OCI-LY7 (cell line): Measurements from ENCODE around the gene RNFT2. TPM values are rescaled to one million over a fixed set of nuclear protein-coding genes. Genes with fewer than 3 reads are reported as not detected.

Experiments used
- BruUV-seq: library from RNA; stranded (reverse); fragments of 400-500 nt; replicated peaks from 2 replicates; lab custom pipeline; 2021; lab: Mats Ljungman, UMichigan
- CTCF ChIA-PET: fragments of 300-600 bp; sonication (Branson Sonifier 250); formaldehyde crosslinking; loops from one replicate; lab custom pipeline; 2022; ENCODE audit warnings: antibody characterized with exemption; ENCODE audit not compliant: unreplicated experiment; lab: Charles Lee
- POLR2A ChIA-PET: fragments of 300-600 bp; sonication (Branson Sonifier 250); formaldehyde crosslinking; loops from one replicate; lab custom pipeline; 2022; ENCODE audit warnings: antibody characterized with exemption; lab: Charles Lee
- DNase-seq: peaks from one replicate; pipeline ENCODE4 v3.0.0-alpha.2; 2015; ENCODE audit warnings: low spot score
- H2AFZ ChIP-seq: fragments of 200-600 bp; sonication (generic), shearing (Covaris generic); 2 replicates; pipeline ENCODE4 v1.6.1; 2014; ENCODE audit warnings: mild to moderate bottlenecking, antibody characterized with exemption, low read length, moderate library complexity
- H3K27ac ChIP-seq: fragments of 200-600 bp; sonication (generic); 2 replicates; pipeline ENCODE4 v1.5.1; 2014; ENCODE audit warnings: mixed run types, low read depth, mild to moderate bottlenecking, moderate library complexity, low read length, inconsistent platforms; ENCODE audit not compliant: poor library complexity, severe bottlenecking
- H3K36me3 ChIP-seq: fragments of 200-600 bp; sonication (generic); 2 replicates; pipeline ENCODE4 v1.6.1; 2014; ENCODE audit warnings: mild to moderate bottlenecking, antibody characterized with exemption, low read length, moderate library complexity, mixed read lengths; ENCODE audit not compliant: insufficient read depth
- H3K4me1 ChIP-seq: fragments of 200-600 bp; sonication (generic); 2 replicates; pipeline ENCODE4 v1.5.1; 2014; ENCODE audit warnings: mild to moderate bottlenecking, low read length; ENCODE audit not compliant: insufficient read depth, poor library complexity, severe bottlenecking
- H3K4me2 ChIP-seq: fragments of 200-600 bp; sonication (generic); 2 replicates; pipeline ENCODE4 v1.6.1; 2014; ENCODE audit warnings: mild to moderate bottlenecking, low read length
- H3K4me3 ChIP-seq: fragments of 200-600 bp; sonication (generic); 2 replicates; pipeline ENCODE4 v1.5.1; 2014; ENCODE audit warnings: mild to moderate bottlenecking, low read depth, low read length; ENCODE audit not compliant: poor library complexity, severe bottlenecking
- H3K79me2 ChIP-seq: fragments of 200-600 bp; sonication (generic); 2 replicates; pipeline ENCODE4 v1.6.1; 2016; ENCODE audit warnings: low read depth, mild to moderate bottlenecking, low read length, moderate library complexity, mixed read lengths; ENCODE audit not compliant: insufficient read depth
- H3K9me2 ChIP-seq: fragments of 200-600 bp; sonication (generic); 2 replicates; pipeline ENCODE4 v1.6.1; 2016; ENCODE audit warnings: mild to moderate bottlenecking, low read length, mixed read lengths; ENCODE audit not compliant: insufficient read depth
- H3K9me3 ChIP-seq: fragments of 200-600 bp; sonication (generic); 2 replicates; pipeline ENCODE4 v1.6.1; 2014; ENCODE audit warnings: mild to moderate bottlenecking, mixed run types, low read length, mixed read lengths
- H4K20me1 ChIP-seq: fragments of 200-600 bp; sonication (generic); 2 replicates; pipeline ENCODE4 v1.6.1; 2014; ENCODE audit warnings: mild to moderate bottlenecking, antibody characterized with exemption, low read length, moderate library complexity, mixed read lengths; ENCODE audit not compliant: insufficient read depth
- EZH2phosphoT487 ChIP-seq: fragments of 200-600 bp; sonication (generic); IDR thresholded peaks from 2 replicates; pipeline ENCODE4 v1.6.1; 2018; ENCODE audit warnings: low read depth, borderline replicate concordance, mild to moderate bottlenecking, mixed run types, antibody characterized with exemption, low read length, moderate library complexity, mixed read lengths
- intact Hi-C: fragments of 100-400 bp; cut with micrococcal nuclease; formaldehyde crosslinking; loops from one replicate; pipeline ENCODE4 v1.10.0; 2022; ENCODE audit not compliant: unreplicated experiment
- total RNA-seq, 2 experiments: library from RNA; depleted of rRNA in 1 of 2; stranded (reverse); fragments of >200 nt in 1 of 2; shearing (Covaris generic) in 1 of 2; gene quantifications; 2 replicates each; pipeline ENCODE4 v1.2.3, GENCODE V29; 2014 to 2022
- TF ChIP-seq, protein P1 (sequence below): fragments of 200-600 bp; sonication (generic); conservative IDR thresholded peaks from 2 replicates; pipeline ENCODE4 v1.5.1; 2014; ENCODE audit warnings: mild to moderate bottlenecking, antibody characterized with exemption, low read length, moderate library complexity, mixed read lengths

RNFT2 gene
- total RNA-seq, 2 experiments from 2014 or later: 40.2 to 62.2 TPM

GRCh38 chr12:116719731-116720528 lies 18.2 kb upstream of the RNFT2 start:
- no TSS peak for BruUV-seq
- peaks cover 28% of the 10 kb centered on the region for H3K4me1 ChIP-seq
- CTCF ChIA-PET: no interaction called here
- intact Hi-C loops: no loop called here
- no peak for DNase-seq
- H3K4me3 ChIP-seq: no peak overlapping the region
- peaks cover 33% of the 10 kb centered on the region; the same call in 1 of the 2 replicates for H3K79me2 ChIP-seq
- peaks cover 21% of the 10 kb centered on the region for H4K20me1 ChIP-seq
- H3K9me3 ChIP-seq: no peaks in the 10 kb centered on the region
- no peak overlapping the region for H3K4me2 ChIP-seq
- no peak for TF ChIP-seq EZH2phosphoT487
- TF ChIP-seq, protein P1, sequence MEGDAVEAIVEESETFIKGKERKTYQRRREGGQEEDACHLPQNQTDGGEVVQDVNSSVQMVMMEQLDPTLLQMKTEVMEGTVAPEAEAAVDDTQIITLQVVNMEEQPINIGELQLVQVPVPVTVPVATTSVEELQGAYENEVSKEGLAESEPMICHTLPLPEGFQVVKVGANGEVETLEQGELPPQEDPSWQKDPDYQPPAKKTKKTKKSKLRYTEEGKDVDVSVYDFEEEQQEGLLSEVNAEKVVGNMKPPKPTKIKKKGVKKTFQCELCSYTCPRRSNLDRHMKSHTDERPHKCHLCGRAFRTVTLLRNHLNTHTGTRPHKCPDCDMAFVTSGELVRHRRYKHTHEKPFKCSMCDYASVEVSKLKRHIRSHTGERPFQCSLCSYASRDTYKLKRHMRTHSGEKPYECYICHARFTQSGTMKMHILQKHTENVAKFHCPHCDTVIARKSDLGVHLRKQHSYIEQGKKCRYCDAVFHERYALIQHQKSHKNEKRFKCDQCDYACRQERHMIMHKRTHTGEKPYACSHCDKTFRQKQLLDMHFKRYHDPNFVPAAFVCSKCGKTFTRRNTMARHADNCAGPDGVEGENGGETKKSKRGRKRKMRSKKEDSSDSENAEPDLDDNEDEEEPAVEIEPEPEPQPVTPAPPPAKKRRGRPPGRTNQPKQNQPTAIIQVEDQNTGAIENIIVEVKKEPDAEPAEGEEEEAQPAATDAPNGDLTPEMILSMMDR: no peak
- no peak overlapping the region for H3K27ac ChIP-seq
- H2AFZ ChIP-seq: no peak overlapping the region
- POLR2A ChIA-PET: interaction anchor here (1.8 kb wide), 1 partner anchor 10 kb away, joined by 6 read pairs; no protein-coding TSS in a partner anchor
- H3K9me2 ChIP-seq: no peaks in the 10 kb centered on the region
- H3K36me3 ChIP-seq: peaks cover 91% of the 10 kb centered on the region

DNA sequence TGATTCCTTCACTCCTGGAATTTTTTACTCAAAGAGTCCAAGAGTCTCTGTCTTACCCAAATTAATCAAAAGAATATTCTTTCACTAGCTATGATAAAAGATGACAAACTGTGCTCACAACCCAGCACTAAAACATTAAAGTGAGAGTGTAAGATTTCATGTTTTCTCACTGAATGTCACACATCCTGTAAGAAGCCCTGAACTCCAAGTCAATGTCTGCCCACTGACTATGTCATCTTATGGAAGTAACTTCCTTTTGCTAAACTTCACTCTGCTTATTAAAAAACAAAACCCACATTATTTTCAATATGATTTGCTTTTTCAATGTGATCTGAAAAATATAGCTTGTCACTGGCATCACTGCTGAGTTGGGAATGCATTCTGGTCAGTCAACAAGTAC lies 15.9 kb upstream of the RNFT2 start:
- no TSS peak for BruUV-seq
- H3K79me2 ChIP-seq: peaks cover 55% of the 10 kb centered on the region
- POLR2A ChIA-PET: interaction anchor here (0.6 to 2.5 kb wide), 3 partner anchors 13 to 400 kb away, joined by 3 to 11 read pairs (median 4); no protein-coding TSS in a partner anchor
- peaks cover 31% of the 10 kb centered on the region for H4K20me1 ChIP-seq
- peaks cover 77% of the 10 kb centered on the region for H3K36me3 ChIP-seq
- H3K9me3 ChIP-seq: no peaks in the 10 kb centered on the region
- DNase-seq: no peak
- H3K27ac ChIP-seq: no peak overlapping the region
- no peak overlapping the region for H3K4me3 ChIP-seq
- CTCF ChIA-PET: no interaction called here
- no peak for TF ChIP-seq EZH2phosphoT487
- TF ChIP-seq, protein P1: no peak
- H3K4me1 ChIP-seq: peaks cover 28% of the 10 kb centered on the region
- intact Hi-C loops: no loop called here
- H3K9me2 ChIP-seq: no peaks in the 10 kb centered on the region
- no peak overlapping the region for H3K4me2 ChIP-seq
- no peak overlapping the region for H2AFZ ChIP-seq

- H3K4me2 ChIP-seq: no peak overlapping the region
- H3K27ac ChIP-seq: no peak overlapping the region
- CTCF ChIA-PET: no interaction called here
- peaks cover 88% of the 10 kb centered on the region for H3K79me2 ChIP-seq
- peaks cover 19% of the 10 kb centered on the region for H3K4me1 ChIP-seq
- H3K4me3 ChIP-seq: no peak overlapping the region
- no peak overlapping the region for H2AFZ ChIP-seq
- TF ChIP-seq EZH2phosphoT487: no peak
- TF ChIP-seq, protein P1: no peak
- intact Hi-C loops: no loop called here
- BruUV-seq: no TSS peak
- POLR2A ChIA-PET: interaction anchor here (0.9 to 1.0 kb wide), 2 partner anchors 136 to 170 kb away, joined by 3 read pairs; no protein-coding TSS in a partner anchor
- no peaks in the 10 kb centered on the region for H3K9me2 ChIP-seq
- no peaks in the 10 kb centered on the region for H3K9me3 ChIP-seq
- H4K20me1 ChIP-seq: peaks cover 37% of the 10 kb centered on the region
- peaks cover 68% of the 10 kb centered on the region for H3K36me3 ChIP-seq
- no peak for DNase-seq
Observed at GRCh38 chr12:116726694-116727093, 11.4 kb upstream of the RNFT2 start.
